Progenitor cell of endocrine pancreas (in vitro differentiated cells): ENCODE results near the gene RAD51AP2. TPM values are rescaled to one million over a fixed set of nuclear protein-coding genes. Genes with fewer than 3 reads are reported as not detected.
A peak's percentile ranks its signal among the peaks of the same experiment; 100 is the strongest.

ENCODE experiments used
- DNase-seq: peaks from one replicate; pipeline ENCODE4 v3.0.0; 2021; ENCODE audit warnings: low spot score; ENCODE audit not compliant: unreplicated experiment
- H3K27ac Mint-ChIP-seq: 2 replicates; pipeline ENCODE4 v1.8.0; 2021; ENCODE audit warnings: mild to moderate bottlenecking, moderate library complexity, mixed read lengths
- H3K27me3 Mint-ChIP-seq: 2 replicates; pipeline ENCODE4 v1.8.0; 2021; ENCODE audit warnings: mixed read lengths
- H3K36me3 Mint-ChIP-seq: 2 replicates; pipeline ENCODE4 v1.8.0; 2022; ENCODE audit warnings: mixed read lengths; ENCODE audit not compliant: insufficient read depth
- H3K4me1 Mint-ChIP-seq: 2 replicates; pipeline ENCODE4 v1.8.0; 2021; ENCODE audit warnings: low read depth, mixed read lengths
- H3K4me3 Mint-ChIP-seq: 2 replicates; pipeline ENCODE4 v1.8.0; 2021; ENCODE audit warnings: low read depth, mild to moderate bottlenecking, moderate library complexity, mixed read lengths
- H3K9me3 Mint-ChIP-seq: 2 replicates; pipeline ENCODE4 v1.8.0; 2021; ENCODE audit warnings: low read depth, mixed read lengths
- CTCF ChIP-seq: fragments of 200-600 bp; sonication (generic); IDR thresholded peaks from one replicate; pipeline ENCODE4 v1.5.0; 2021; ENCODE audit warnings: antibody characterized with exemption, mild to moderate bottlenecking; ENCODE audit not compliant: unreplicated experiment
- total RNA-seq: library from RNA; stranded (reverse); gene quantifications from 2 replicates; pipeline ENCODE4 v1.2.1, GENCODE V29; 2021

Gene RAD51AP2
- total RNA-seq, 1 donor from 2014 or later: 0.07 TPM

- Mint-ChIP-seq H3K36me3 (no peaks in the 10 kb centered on the region), H3K9me3 (no peaks in the 10 kb centered on the region)
Measured at GRCh38 chr2:17521621-17522020, 3.4 kb upstream of the RAD51AP2 start.

GRCh38 chr2:17520761-17521160 is 2.5 kb upstream of the RAD51AP2 start:
- peaks cover 16% of the 10 kb centered on the region for H3K27me3 Mint-ChIP-seq
- no peak overlapping the region for H3K27ac Mint-ChIP-seq
- no peaks in the 10 kb centered on the region for H3K36me3 Mint-ChIP-seq
- H3K9me3 Mint-ChIP-seq: no peaks in the 10 kb centered on the region
- no peak for DNase-seq
- peaks cover 2% of the 10 kb centered on the region for H3K4me1 Mint-ChIP-seq
- TF ChIP-seq CTCF: no peak
- H3K4me3 Mint-ChIP-seq: no peak overlapping the region

More at GRCh38 chr2:17521621-17522020, 3.4 kb upstream of the RAD51AP2 start:
- no peak for TF ChIP-seq CTCF
- no peak for DNase-seq
- Mint-ChIP-seq H3K27me3 (peaks cover 14% of the 10 kb centered on the region), H3K4me1 (peaks cover 2% of the 10 kb centered on the region), H3K27ac (no peak overlapping the region), H3K4me3 (no peak overlapping the region)

- peaks cover 19% of the 10 kb centered on the region for H3K27me3 Mint-ChIP-seq
- no peak overlapping the region for H3K27ac Mint-ChIP-seq
- H3K9me3 Mint-ChIP-seq: no peaks in the 10 kb centered on the region
- H3K4me1 Mint-ChIP-seq: peaks cover 2% of the 10 kb centered on the region
- TF ChIP-seq CTCF: no peak
- H3K36me3 Mint-ChIP-seq: no peaks in the 10 kb centered on the region
- no peak overlapping the region for H3K4me3 Mint-ChIP-seq
- DNase-seq: no peak
Measured at GRCh38 chr2:17519486-17519885, 1.2 kb upstream of the RAD51AP2 start.

- no peak for TF ChIP-seq CTCF
- Mint-ChIP-seq H3K4me1 (peaks cover 2% of the 10 kb centered on the region), H3K36me3 (no peaks in the 10 kb centered on the region), H3K27me3 (peaks cover 19% of the 10 kb centered on the region), H3K27ac (peak overlapping the region; percentile 74), H3K4me3 (peak overlapping the region; percentile 80), H3K9me3 (no peaks in the 10 kb centered on the region)
- DNase-seq: no peak
Measured at GRCh38 chr2:17517481-17518211, 594 bp downstream of the RAD51AP2 start.

GRCh38 chr2:17515652-17516051 is 2.6 kb downstream of the RAD51AP2 start:
- no peak overlapping the region for H3K27ac Mint-ChIP-seq
- no peak overlapping the region for H3K4me3 Mint-ChIP-seq
- TF ChIP-seq CTCF: no peak
- peaks cover 2% of the 10 kb centered on the region for H3K4me1 Mint-ChIP-seq
- peaks cover 19% of the 10 kb centered on the region for H3K27me3 Mint-ChIP-seq
- DNase-seq: no peak
- H3K9me3 Mint-ChIP-seq: no peaks in the 10 kb centered on the region
- H3K36me3 Mint-ChIP-seq: no peaks in the 10 kb centered on the region
